Measurements from ENCODE around the gene CYP8B1. TPM values are rescaled to one million over a fixed set of nuclear protein-coding genes. Genes with fewer than 3 reads are reported as not detected.

Gene CYP8B1
- polyA plus RNA-seq, 3 donors = 0.01 TPM; not detected in 2

GRCh38 chr3:42898896-42899675, 23.4 kb upstream of the CYP8B1 start:
- Histone ChIP-seq H4K20me1 (ENCODE audit: insufficient read depth, low read length) (no peaks in the 10 kb centered on the region), H3K27me3 (ENCODE audit: control insufficient read depth in 2 of 2, insufficient read depth in 2 of 2, low read length in 2 of 2) (no peaks in the 10 kb centered on the region), H2AFZ (ENCODE audit: insufficient read depth, low read depth, low read length, poor library complexity, severe bottlenecking) (no peak overlapping the region), H3K4me1 (ENCODE audit: control insufficient read depth in 1 of 2, insufficient read depth in 2 of 2, low read length in 2 of 2) (no peaks in the 10 kb centered on the region), H3K36me3 (replicated peaks in 1 of 2; ENCODE audit: control insufficient read depth in 1 of 2, insufficient read depth in 2 of 2, low read length in 2 of 2) (no peaks in the 10 kb centered on the region), H3K4me2 (replicated peaks; ENCODE audit: extremely low read depth, low read length, poor library complexity, severe bottlenecking) (no peak overlapping the region), H3K79me2 (ENCODE audit: insufficient read depth, low read length) (no peaks in the 10 kb centered on the region), H3K9me3 (replicated peaks in 1 of 2; ENCODE audit: control insufficient read depth in 1 of 2, insufficient read depth in 1 of 2, low read length in 2 of 2) (no peaks in the 10 kb centered on the region), H3K4me3 (replicated peaks in 1 of 3; ENCODE audit: low read depth in 2 of 3, low read length in 3 of 3) (no peak overlapping the region), H3K27ac (ENCODE audit: low read depth in 1 of 2, low read length in 2 of 2) (no peak overlapping the region), H3K9ac (ENCODE audit: insufficient read depth, low read length, poor library complexity, severe bottlenecking) (no peak overlapping the region)
- no peak for TF ChIP-seq CTCF (IDR thresholded peaks at IDR 0.05)
- H3K4me1 Mint-ChIP-seq = peaks cover 2% of the 10 kb centered on the region
- H3K4me3 Mint-ChIP-seq = no peak overlapping the region
- no peak overlapping the region for H3K27ac Mint-ChIP-seq
- no peaks in the 10 kb centered on the region for H3K36me3 Mint-ChIP-seq
- H3K27me3 Mint-ChIP-seq (ENCODE audit: low read depth in 3 of 3) = peaks cover 3 to 10% (median 5%) of the 10 kb centered on the region in 3 donors
- DNase-seq = no peak
- H3K9me3 Mint-ChIP-seq = peaks cover 1 to 18% (median 2%) of the 10 kb centered on the region in 7 donors
- intact Hi-C loops (cut with micrococcal nuclease) = no loop called here

GRCh38 chr3:42895580-42895868, 19.8 kb upstream of the CYP8B1 start:
- H2AFZ ChIP-seq (ENCODE audit: insufficient read depth, low read depth, low read length, poor library complexity, severe bottlenecking) = no peak overlapping the region
- no peak overlapping the region for H3K4me2 ChIP-seq (replicated peaks; ENCODE audit: extremely low read depth, low read length, poor library complexity, severe bottlenecking)
- Mint-ChIP-seq H3K36me3 (no peaks in the 10 kb centered on the region), H3K4me3 (no peak overlapping the region), H3K27ac (no peak overlapping the region), H3K9me3 (peaks cover 0 to 8% (median 0%) of the 10 kb centered on the region in 7 donors), H3K4me1 (peaks cover 2% of the 10 kb centered on the region), H3K27me3 (ENCODE audit: low read depth in 3 of 3) (peaks cover 0 to 10% (median 4%) of the 10 kb centered on the region in 3 donors)
- H3K9me3 ChIP-seq (replicated peaks in 1 of 2; ENCODE audit: control insufficient read depth in 1 of 2, insufficient read depth in 1 of 2, low read length in 2 of 2) = no peaks in the 10 kb centered on the region
- H3K4me1 ChIP-seq (ENCODE audit: control insufficient read depth in 1 of 2, insufficient read depth in 2 of 2, low read length in 2 of 2) = no peaks in the 10 kb centered on the region
- H3K27ac ChIP-seq (ENCODE audit: low read depth in 1 of 2, low read length in 2 of 2) = no peak overlapping the region
- no peaks in the 10 kb centered on the region for H3K79me2 ChIP-seq (ENCODE audit: insufficient read depth, low read length)
- intact Hi-C loops (cut with micrococcal nuclease) = no loop called here
- no peak overlapping the region for H3K9ac ChIP-seq (ENCODE audit: insufficient read depth, low read length, poor library complexity, severe bottlenecking)
- no peak overlapping the region for H3K4me3 ChIP-seq (replicated peaks in 1 of 3; ENCODE audit: low read depth in 2 of 3, low read length in 3 of 3)
- no peaks in the 10 kb centered on the region for H3K27me3 ChIP-seq (ENCODE audit: control insufficient read depth in 2 of 2, insufficient read depth in 2 of 2, low read length in 2 of 2)
- no peaks in the 10 kb centered on the region for H4K20me1 ChIP-seq (ENCODE audit: insufficient read depth, low read length)
- TF ChIP-seq CTCF (IDR thresholded peaks at IDR 0.05) = no peak
- no peaks in the 10 kb centered on the region for H3K36me3 ChIP-seq (replicated peaks in 1 of 2; ENCODE audit: control insufficient read depth in 1 of 2, insufficient read depth in 2 of 2, low read length in 2 of 2)
- no peak for DNase-seq
